GM18502 (cell line): ENCODE measurements around the gene SLAMF8.
A peak's percentile ranks its signal among the peaks of the same experiment; 100 is the strongest.

Source experiments
- ATAC-seq: cut with Tn5 transposase; IDR thresholded peaks from one replicate; pipeline ENCODE4 v1.9.1; 2021; ENCODE audit warnings: mild to moderate bottlenecking; ENCODE audit not compliant: unreplicated experiment, poor library complexity

The SLAMF8 gene

GRCh38 chr1:159826441-159827101 is at the start of gene SLAMF8:
TSS of gene SLAMF8 (plus strand) at chr1:159826873. CDS start at chr1:159826899, 26 bp downstream.
- no peak for ATAC-seq

GRCh38 chr1:159778266-159778665 is 48.4 kb upstream of the SLAMF8 start:
- no peak for ATAC-seq

- ATAC-seq: no peak
These were observed 47.2 kb upstream of the SLAMF8 start for GRCh38 chr1:159779403-159779851.

GRCh38 chr1:159780583-159781582 is 45.8 kb upstream of the SLAMF8 start, which contains the start of gene DUSP23:
TSS of gene DUSP23 (plus strand) at chr1:159780962. CDS start at chr1:159781101, 139 bp downstream.
- ATAC-seq: peak; percentile 99

GRCh38 chr1:159781992-159782391 is 44.7 kb upstream of the SLAMF8 start:
- no peak for ATAC-seq

- no peak for ATAC-seq
These were observed 42.9 kb upstream of the SLAMF8 start for GRCh38 chr1:159783724-159784123.

- ATAC-seq: no peak
These were observed 40.2 kb upstream of the SLAMF8 start for GRCh38 chr1:159786465-159786864.

GRCh38 chr1:159786966-159787365 is 39.7 kb upstream of the SLAMF8 start:
- no peak for ATAC-seq

- no peak for ATAC-seq
These were observed 36.3 kb upstream of the SLAMF8 start for GRCh38 chr1:159790237-159790917.

GRCh38 chr1:159791031-159791430 is 35.6 kb upstream of the SLAMF8 start:
- no peak for ATAC-seq

- no peak for ATAC-seq
These were observed 35.2 kb upstream of the SLAMF8 start for GRCh38 chr1:159791461-159791860.

GRCh38 chr1:159795534-159795933 is 31.1 kb upstream of the SLAMF8 start:
- no peak for ATAC-seq

- no peak for ATAC-seq
These were observed 27.8 kb upstream of the SLAMF8 start for GRCh38 chr1:159798893-159799292.

GRCh38 chr1:159799446-159799985 is 27.2 kb upstream of the SLAMF8 start:
- ATAC-seq: no peak

- no peak for ATAC-seq
These were observed 26.3 kb upstream of the SLAMF8 start for GRCh38 chr1:159800177-159800930.

GRCh38 chr1:159802111-159802510 is 24.6 kb upstream of the SLAMF8 start, which contains the start of gene FCRL6:
TSS of gene FCRL6 (plus strand) at chr1:159802360. CDS start at chr1:159802425, 65 bp downstream.
- ATAC-seq: no peak

GRCh38 chr1:159803956-159804689 is 22.6 kb upstream of the SLAMF8 start:
- ATAC-seq: no peak

GRCh38 chr1:159804924-159805323 is 21.7 kb upstream of the SLAMF8 start:
- no peak for ATAC-seq

- no peak for ATAC-seq
These were observed 10.7 kb upstream of the SLAMF8 start for GRCh38 chr1:159815926-159816325.
